GM12891 (cell line): Measurements from ENCODE around the gene TRIM9.

Experiments
- POLR2A ChIP-seq: IDR thresholded peaks from 2 replicates; pipeline ENCODE4 v1.6.1; 2011; ENCODE audit warnings: low read depth, low read length, control low read depth
- POLR2AphosphoS5 ChIP-seq: IDR thresholded peaks from 2 replicates; pipeline ENCODE4 v1.6.1; 2011; ENCODE audit warnings: low read depth, low read length, control low read depth
- SPI1 ChIP-seq: IDR thresholded peaks from 2 replicates; pipeline ENCODE4 v1.6.1; 2011; ENCODE audit warnings: low read depth, low read length, control low read depth
- TAF1 ChIP-seq: IDR thresholded peaks from 2 replicates; pipeline ENCODE4 v1.6.1; 2011; ENCODE audit warnings: low read depth, low read length, control low read depth

DNA sequence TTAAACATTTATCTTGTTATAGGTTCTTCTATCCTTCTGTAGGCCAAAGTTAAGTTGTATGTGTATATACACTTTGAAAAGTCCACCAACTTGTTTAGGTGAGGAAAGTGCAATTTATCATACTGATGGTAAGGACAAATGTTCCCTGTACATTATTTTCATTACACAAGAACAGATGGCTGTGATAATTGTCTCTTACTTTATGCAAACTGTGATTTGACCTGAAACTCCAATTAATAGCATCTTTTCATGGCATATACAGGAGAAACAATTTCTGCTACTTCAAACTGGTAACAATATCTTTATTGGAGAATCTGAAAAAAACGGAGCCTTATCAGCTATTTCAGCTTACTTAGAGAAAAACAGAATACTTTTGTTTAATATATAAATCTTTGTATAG lies 5.6 kb downstream of the TRIM9 start:
- no peak for TF ChIP-seq POLR2A
- TF ChIP-seq TAF1 = no peak
- no peak for TF ChIP-seq POLR2AphosphoS5
- TF ChIP-seq SPI1 = no peak
